AG09309 (cell line): Measurements from ENCODE around the gene NAT10.

Experiments
- DNase-seq: peaks from one replicate; pipeline ENCODE4 v3.0.0-alpha.2; 2010; ENCODE audit warnings: low read depth
- H3K4me3 ChIP-seq: 2 replicates; pipeline ENCODE4 v1.5.1; 2011; ENCODE audit warnings: mild to moderate bottlenecking, low read depth, low read length, moderate library complexity; ENCODE audit not compliant: control insufficient read depth
- CTCF ChIP-seq: IDR thresholded peaks from 2 replicates; pipeline ENCODE4 v1.5.1; 2011; ENCODE audit warnings: mild to moderate bottlenecking, low read depth, low read length, inconsistent platforms; ENCODE audit not compliant: insufficient read depth, control insufficient read depth; ENCODE audit errors: missing control alignments

Gene NAT10

GRCh38 chr11:34181251-34181650, 75.8 kb downstream of the NAT10 start:
- TF ChIP-seq CTCF: no peak
- H3K4me3 ChIP-seq: no peak overlapping the region
- no peak for DNase-seq

GRCh38 chr11:34181856-34182405, 76.5 kb downstream of the NAT10 start:
- no peak for DNase-seq
- no peak overlapping the region for H3K4me3 ChIP-seq
- TF ChIP-seq CTCF: no peak

- no peak for DNase-seq
- TF ChIP-seq CTCF: no peak
- no peak overlapping the region for H3K4me3 ChIP-seq
Observed at GRCh38 chr11:34182425-34182824, 77.0 kb downstream of the NAT10 start.

GRCh38 chr11:34182921-34183685, 77.7 kb downstream of the NAT10 start:
- TF ChIP-seq CTCF: no peak
- no peak for DNase-seq
- no peak overlapping the region for H3K4me3 ChIP-seq

GRCh38 chr11:34183848-34184391, 78.5 kb downstream of the NAT10 start:
- no peak for DNase-seq
- no peak for TF ChIP-seq CTCF
- H3K4me3 ChIP-seq: no peak overlapping the region

GRCh38 chr11:34184505-34185015, 79.1 kb downstream of the NAT10 start:
- TF ChIP-seq CTCF: no peak
- DNase-seq: no peak
- H3K4me3 ChIP-seq: no peak overlapping the region
